Stimulated activated CD8-positive, alpha-beta memory T cell treated with anti-CD3 and anti-CD28 coated beads, Interleukin-15, amount 100 ng/mL, for 1 hour (primary cell): ENCODE data around the gene UPF2.

Experiments
- DNase-seq: peaks from one replicate; pipeline ENCODE4 v3.0.0-alpha.2; 2020; ENCODE audit warnings: low read depth

UPF2 gene

GRCh38 chr10:11962176-11962575 is 80.4 kb downstream of the UPF2 start:
- DNase-seq: no peak

GRCh38 chr10:11961771-11962170 is 80.8 kb downstream of the UPF2 start:
- no peak for DNase-seq

GRCh38 chr10:11959966-11960365 is 82.6 kb downstream of the UPF2 start:
- DNase-seq: no peak

GRCh38 chr10:11958956-11959355 is 83.7 kb downstream of the UPF2 start:
- DNase-seq: no peak

GRCh38 chr10:11951695-11952094 is 90.9 kb downstream of the UPF2 start:
- no peak for DNase-seq

GRCh38 chr10:11950325-11951018 is 92.1 kb downstream of the UPF2 start:
- no peak for DNase-seq

- DNase-seq: no peak
Observed at GRCh38 chr10:11949152-11949551, 93.5 kb downstream of the UPF2 start.

- no peak for DNase-seq
Observed at GRCh38 chr10:11946652-11947051, 96.0 kb downstream of the UPF2 start.

- no peak for DNase-seq
Observed at GRCh38 chr10:11936389-11937152, 106.0 kb downstream of the UPF2 start.

GRCh38 chr10:11934262-11934661 is 108.3 kb downstream of the UPF2 start:
- DNase-seq: no peak

- no peak for DNase-seq
Observed at GRCh38 chr10:11933577-11934223, 108.9 kb downstream of the UPF2 start.

- no peak for DNase-seq
Observed at GRCh38 chr10:11931038-11931437, 111.6 kb downstream of the UPF2 start.

GRCh38 chr10:11930312-11930978 is 112.2 kb downstream of the UPF2 start:
- no peak for DNase-seq

- DNase-seq: no peak
Observed at GRCh38 chr10:11927746-11928145, 114.9 kb downstream of the UPF2 start.

- DNase-seq: no peak
Observed at GRCh38 chr10:11921800-11922392, 120.7 kb downstream of the UPF2 start.

- DNase-seq: no peak
Observed at GRCh38 chr10:11919271-11919670, 123.3 kb downstream of the UPF2 start.

GRCh38 chr10:11918384-11918783 is 124.2 kb downstream of the UPF2 start:
- no peak for DNase-seq

GRCh38 chr10:11913079-11913641 is 129.4 kb downstream of the UPF2 start:
- DNase-seq: no peak

GRCh38 chr10:11910102-11910501 is 132.5 kb downstream of the UPF2 start:
- no peak for DNase-seq

- no peak for DNase-seq
Observed at GRCh38 chr10:11909618-11910017, 133.0 kb downstream of the UPF2 start.

GRCh38 chr10:11908991-11909390 is 133.6 kb downstream of the UPF2 start:
- no peak for DNase-seq

GRCh38 chr10:11908536-11908935 is 134.1 kb downstream of the UPF2 start:
- no peak for DNase-seq
